Measurements from ENCODE around the gene RNF227.

RNF227 gene

GRCh38 chr17:7903154-7904103, 12.7 kb downstream of the RNF227 start:
- no peak for TF ChIP-seq CTCF (IDR thresholded peaks at IDR 0.05; ENCODE audit: low read depth, low read length, missing control alignments)
- DNase-seq (ENCODE audit: extremely low read depth, low read depth): no peak
- no peak overlapping the region for H3K4me3 ChIP-seq (replicated peaks; ENCODE audit: low read depth, low read length)

GRCh38 chr17:7897773-7898172, 18.3 kb downstream of the RNF227 start:
- DNase-seq (ENCODE audit: extremely low read depth, low read depth): no peak
- no peak overlapping the region for H3K4me3 ChIP-seq (replicated peaks; ENCODE audit: low read depth, low read length)
- peak; percentile 38 for TF ChIP-seq CTCF (IDR thresholded peaks at IDR 0.05; ENCODE audit: low read depth, low read length, missing control alignments)

GRCh38 chr17:7897090-7897489, 19.0 kb downstream of the RNF227 start:
- TF ChIP-seq CTCF (IDR thresholded peaks at IDR 0.05; ENCODE audit: low read depth, low read length, missing control alignments): no peak
- no peak overlapping the region for H3K4me3 ChIP-seq (replicated peaks; ENCODE audit: low read depth, low read length)
- DNase-seq (ENCODE audit: extremely low read depth, low read depth): no peak

GRCh38 chr17:7894866-7895265, 21.2 kb downstream of the RNF227 start:
- TF ChIP-seq CTCF (IDR thresholded peaks at IDR 0.05; ENCODE audit: low read depth, low read length, missing control alignments): no peak
- DNase-seq (ENCODE audit: extremely low read depth, low read depth): no peak
- H3K4me3 ChIP-seq (replicated peaks; ENCODE audit: low read depth, low read length): no peak overlapping the region

DNA sequence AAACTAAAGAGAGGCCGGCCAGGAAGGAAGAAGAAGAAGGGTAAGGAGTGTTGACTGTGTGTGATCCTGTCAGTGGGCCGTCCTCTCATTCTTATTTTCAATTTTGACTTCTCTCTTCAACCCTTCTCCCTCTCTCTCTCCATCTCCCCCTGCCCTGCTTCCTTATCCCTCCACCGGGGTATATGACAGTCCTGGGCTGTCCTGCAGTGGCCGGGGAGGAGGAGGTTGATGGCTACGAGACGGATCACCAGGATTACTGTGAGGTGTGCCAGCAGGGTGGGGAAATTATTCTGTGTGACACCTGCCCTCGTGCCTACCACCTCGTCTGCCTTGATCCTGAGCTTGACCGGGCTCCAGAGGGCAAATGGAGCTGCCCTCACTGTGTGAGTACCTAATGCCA, 21.9 kb downstream of the RNF227 start:
- no peak for DNase-seq (ENCODE audit: extremely low read depth, low read depth)
- no peak for TF ChIP-seq CTCF (IDR thresholded peaks at IDR 0.05; ENCODE audit: low read depth, low read length, missing control alignments)
- H3K4me3 ChIP-seq (replicated peaks; ENCODE audit: low read depth, low read length): no peak overlapping the region

DNA sequence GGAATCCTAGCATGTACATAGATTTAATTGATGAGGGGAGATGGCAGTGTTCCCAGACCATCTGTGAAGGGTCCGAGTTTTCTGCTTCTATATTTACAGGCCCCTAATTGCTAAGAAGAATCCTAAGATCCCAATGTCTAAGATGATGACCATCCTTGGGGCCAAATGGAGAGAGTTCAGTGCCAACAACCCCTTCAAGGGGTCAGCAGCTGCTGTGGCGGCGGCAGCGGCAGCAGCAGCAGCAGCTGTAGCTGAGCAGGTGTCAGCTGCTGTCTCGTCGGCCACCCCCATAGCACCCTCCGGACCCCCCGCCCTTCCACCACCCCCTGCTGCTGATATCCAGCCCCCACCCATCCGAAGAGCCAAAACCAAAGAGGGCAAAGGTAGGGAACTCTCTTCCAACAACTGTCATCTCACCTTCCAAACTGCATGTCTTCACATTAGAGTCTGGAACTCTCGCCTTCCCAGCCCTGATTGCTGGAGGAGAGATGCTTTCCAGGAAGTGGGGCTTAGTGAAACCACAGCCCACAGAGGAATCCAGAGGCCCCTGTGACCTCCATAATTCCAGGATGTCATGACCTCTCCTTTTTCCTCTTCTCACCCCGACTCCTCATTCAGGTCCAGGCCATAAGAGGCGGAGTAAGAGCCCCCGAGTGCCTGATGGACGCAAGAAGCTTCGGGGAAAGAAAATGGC, 22.8 kb downstream of the RNF227 start:
- no peak for DNase-seq (ENCODE audit: extremely low read depth, low read depth)
- H3K4me3 ChIP-seq (replicated peaks; ENCODE audit: low read depth, low read length): no peak overlapping the region
- TF ChIP-seq CTCF (IDR thresholded peaks at IDR 0.05; ENCODE audit: low read depth, low read length, missing control alignments): no peak
